Upper lobe of left lung (tissue), 6 donors: ENCODE measurements around the gene UCK2. TPM values are rescaled to one million over a fixed set of nuclear protein-coding genes. Genes with fewer than 3 reads are reported as not detected.

Experiments used
- ATAC-seq, 2 donors: fragments of 200-7000 bp; cut with Tn5 transposase; one replicate each; pipeline ENCODE4 v1.9.1; 2022; ENCODE audit warnings: mild to moderate bottlenecking in 2 of 2, moderate library complexity in 2 of 2; ENCODE audit not compliant: low FRiP score in 2 of 2
- DNase-seq, 2 donors: peaks; one replicate each; pipeline ENCODE4 v3.0.0-alpha.2; 2019 to 2020
- H3K27ac ChIP-seq, 4 donors: fragments of 200-600 bp; sonication (generic); one replicate each; pipeline ENCODE4 v1.5.1; 2016 to 2019
- H3K27me3 ChIP-seq, 4 donors: fragments of 200-600 bp; sonication (generic); one replicate each; pipeline ENCODE4 v1.5.1; 2017 to 2019
- H3K36me3 ChIP-seq, 4 donors: fragments of 200-600 bp; sonication (generic); one replicate each; pipeline ENCODE4 v1.5.1; 2016 to 2019
- H3K4me1 ChIP-seq, 4 donors: fragments of 200-600 bp; sonication (generic); one replicate each; pipeline ENCODE4 v1.5.1; 2018 to 2019
- H3K4me3 ChIP-seq, 4 donors: fragments of 200-600 bp; sonication (generic); one replicate each; pipeline ENCODE4 v1.5.1; 2017 to 2019; ENCODE audit warnings: mild to moderate bottlenecking in 2 of 4, moderate library complexity in 1 of 4
- H3K9me3 ChIP-seq, 4 donors: fragments of 200-600 bp; sonication (generic); one replicate each; pipeline ENCODE4 v1.5.1; 2018 to 2019
- CTCF ChIP-seq, 6 experiments: fragments of 450-650 bp in 4 of 6; fragments of 200-600 bp in 2 of 6; sonication (generic) in 2 of 6; IDR thresholded peaks; one replicate each; pipeline ENCODE4 v1.5.1; 2016 to 2019; ENCODE audit warnings: antibody characterized with exemption in 6 of 6
- EP300 ChIP-seq, 4 donors: sonication (generic); formaldehyde crosslinking; IDR thresholded peaks; one replicate each; pipeline ENCODE4 v1.5.1; 2017; ENCODE audit warnings: antibody characterized with exemption in 4 of 4, control low read depth in 2 of 4
- POLR2A ChIP-seq, 4 donors: fragments of 450-650 bp; IDR thresholded peaks; one replicate each; pipeline ENCODE4 v1.5.1; 2016 to 2017; ENCODE audit warnings: antibody characterized with exemption in 4 of 4, mild to moderate bottlenecking in 2 of 4
- POLR2AphosphoS5 ChIP-seq, 2 donors: sonication (generic); formaldehyde crosslinking; IDR thresholded peaks; one replicate each; pipeline ENCODE4 v1.5.1; 2017; ENCODE audit warnings: antibody characterized with exemption in 2 of 2
- WGBS, 2 donors: methylation state at CpG; one replicate each; pipeline ENCODE4 v1.1.5; 2017 to 2018; 5-methylcytosine and 5-hydroxymethylcytosine counted together
- total RNA-seq, 6 donors: library from RNA; depleted of rRNA in 4 of 6; stranded (reverse); fragments of >200 nt in 4 of 6; gene quantifications; one replicate each; pipeline versions ENCODE4 v1.1.0 to v1.2.1, GENCODE V29; 2016 to 2021
- donor health status: DM: no; HTN: no; CAD: no; lungs with moderate emphysema.
- donor health status: DM: no; HTN: yes; CAD: no; lungs with severe emphysema.

The UCK2 gene
- total RNA-seq, 6 donors from 2014 or later: 7.5 to 17.9 (median 9.7) TPM

- no peaks in the 10 kb centered on the region for H3K27me3 ChIP-seq
- no peak overlapping the region for H3K27ac ChIP-seq
- no peaks in the 10 kb centered on the region for H3K9me3 ChIP-seq
- no peak for TF ChIP-seq CTCF (IDR thresholded peaks at IDR 0.05)
- no peak for TF ChIP-seq POLR2A (IDR thresholded peaks at IDR 0.05)
- no peak for TF ChIP-seq EP300 (IDR thresholded peaks at IDR 0.05)
- TF ChIP-seq POLR2AphosphoS5 (IDR thresholded peaks at IDR 0.05): no peak
- no peaks in the 10 kb centered on the region for H3K36me3 ChIP-seq
- H3K4me1 ChIP-seq: no peaks in the 10 kb centered on the region
- ATAC-seq: no peak
- DNase-seq: no peak
- no peak overlapping the region for H3K4me3 ChIP-seq
Observed at GRCh38 chr1:165958306-165958705, 130.9 kb downstream of the UCK2 start.

GRCh38 chr1:165960136-165960535 lies 132.7 kb downstream of the UCK2 start:
- ATAC-seq: no peak
- no peak overlapping the region for H3K27ac ChIP-seq
- no peak for TF ChIP-seq CTCF (IDR thresholded peaks at IDR 0.05)
- no peak for TF ChIP-seq POLR2AphosphoS5 (IDR thresholded peaks at IDR 0.05)
- TF ChIP-seq EP300 (IDR thresholded peaks at IDR 0.05): no peak
- TF ChIP-seq POLR2A (IDR thresholded peaks at IDR 0.05): no peak
- H3K4me1 ChIP-seq: no peaks in the 10 kb centered on the region
- 71 to 75% methylated on average over 2 of the region's 2 CpGs for WGBS, 2 donors
- no peaks in the 10 kb centered on the region for H3K9me3 ChIP-seq
- no peak for DNase-seq
- H3K36me3 ChIP-seq: no peaks in the 10 kb centered on the region
- H3K4me3 ChIP-seq: no peak overlapping the region
- H3K27me3 ChIP-seq: no peaks in the 10 kb centered on the region

GRCh38 chr1:165960881-165961280 lies 133.5 kb downstream of the UCK2 start:
- Histone ChIP-seq H3K27me3 (no peaks in the 10 kb centered on the region), H3K4me1 (no peaks in the 10 kb centered on the region), H3K9me3 (no peaks in the 10 kb centered on the region), H3K27ac (no peak overlapping the region), H3K36me3 (no peaks in the 10 kb centered on the region), H3K4me3 (no peak overlapping the region)
- TF ChIP-seq POLR2AphosphoS5 (IDR thresholded peaks at IDR 0.05) (no peak), POLR2A (IDR thresholded peaks at IDR 0.05) (no peak), CTCF (IDR thresholded peaks at IDR 0.05) (no peak), EP300 (IDR thresholded peaks at IDR 0.05) (no peak)
- WGBS, 2 donors: 55 to 61% methylated on average over 2 of the region's 2 CpGs
- ATAC-seq (no peak), DNase-seq (no peak)

Other genes with a start within 250 kb of the UCK2 start
- gene MGST3, start 196.4 kb upstream of the UCK2 start, total RNA-seq: 100 to 1,000 TPM in 5 of 6 donors, 10 to 100 TPM in 1; 49.2 to 250 (median 202) TPM
- 10 to 100 TPM; 29.3 to 64.1 (median 48.1) TPM for gene ALDH9A1, start 129.1 kb upstream of the UCK2 start, total RNA-seq
- 10 to 100 TPM; 10.5 to 82.4 (median 55.8) TPM for gene TMCO1, start 58.7 kb upstream of the UCK2 start, total RNA-seq